IPS DF 4.7 (cell line): ENCODE results near the gene DAB1.

Experiments
- DNase-seq: peaks from one replicate; pipeline ENCODE4 v3.0.0-alpha.2; 2013; ENCODE audit warnings: low spot score; ENCODE audit errors: extremely low read depth

Gene DAB1

GRCh38 chr1:57418971-57419370, 4.9 kb downstream of the DAB1 start:
- no peak for DNase-seq

- no peak for DNase-seq
Observed at GRCh38 chr1:57411262-57411661, 12.6 kb downstream of the DAB1 start.

GRCh38 chr1:57410508-57410907, 13.4 kb downstream of the DAB1 start:
- DNase-seq, result no peak

- no peak for DNase-seq
Observed at GRCh38 chr1:57407928-57408327, 15.9 kb downstream of the DAB1 start.

- no peak for DNase-seq
Observed at GRCh38 chr1:57406428-57406970, 17.4 kb downstream of the DAB1 start.

- DNase-seq, result no peak
Observed at GRCh38 chr1:57404884-57405283, 19.0 kb downstream of the DAB1 start.

- DNase-seq, result no peak
Observed at GRCh38 chr1:57403201-57403600, 20.7 kb downstream of the DAB1 start.

- DNase-seq, result no peak
Observed at GRCh38 chr1:57401671-57402070, 22.2 kb downstream of the DAB1 start.

- no peak for DNase-seq
Observed at GRCh38 chr1:57400048-57400447, 23.8 kb downstream of the DAB1 start.

GRCh38 chr1:57393058-57393584, 30.7 kb downstream of the DAB1 start:
- DNase-seq, result no peak

- no peak for DNase-seq
Observed at GRCh38 chr1:57385336-57385735, 38.5 kb downstream of the DAB1 start.

- DNase-seq, result no peak
Observed at GRCh38 chr1:57384901-57385300, 39.0 kb downstream of the DAB1 start.

GRCh38 chr1:57384284-57384683, 39.6 kb downstream of the DAB1 start:
- no peak for DNase-seq

GRCh38 chr1:57381871-57382270, 42.0 kb downstream of the DAB1 start:
- no peak for DNase-seq

GRCh38 chr1:57381426-57381825, 42.4 kb downstream of the DAB1 start:
- DNase-seq, result no peak

GRCh38 chr1:57380923-57381322, 42.9 kb downstream of the DAB1 start:
- DNase-seq, result no peak

GRCh38 chr1:57378534-57378933, 45.3 kb downstream of the DAB1 start:
- no peak for DNase-seq

GRCh38 chr1:57377339-57378139, 46.3 kb downstream of the DAB1 start:
- no peak for DNase-seq

GRCh38 chr1:57376041-57376440, 47.8 kb downstream of the DAB1 start:
- no peak for DNase-seq

- no peak for DNase-seq
Observed at GRCh38 chr1:57369889-57370288, 54.0 kb downstream of the DAB1 start.

- DNase-seq, result no peak
Observed at GRCh38 chr1:57367945-57368344, 55.9 kb downstream of the DAB1 start.

GRCh38 chr1:57363643-57364042, 60.2 kb downstream of the DAB1 start:
- no peak for DNase-seq

GRCh38 chr1:57363165-57363564, 60.7 kb downstream of the DAB1 start:
- no peak for DNase-seq
